DMS53 (cell line): ENCODE data around the gene SAMD4A.
"Not testable (repeated sequence)": the region's sequence is repeated elsewhere in the genome, so short reads cannot be mapped to it uniquely, and the experiment has no call there.

Source experiments
- DNase-seq: peaks from one replicate; lab custom pipeline; 2025; lab: John Stamatoyannopoulos, UW

SAMD4A gene

DNA sequence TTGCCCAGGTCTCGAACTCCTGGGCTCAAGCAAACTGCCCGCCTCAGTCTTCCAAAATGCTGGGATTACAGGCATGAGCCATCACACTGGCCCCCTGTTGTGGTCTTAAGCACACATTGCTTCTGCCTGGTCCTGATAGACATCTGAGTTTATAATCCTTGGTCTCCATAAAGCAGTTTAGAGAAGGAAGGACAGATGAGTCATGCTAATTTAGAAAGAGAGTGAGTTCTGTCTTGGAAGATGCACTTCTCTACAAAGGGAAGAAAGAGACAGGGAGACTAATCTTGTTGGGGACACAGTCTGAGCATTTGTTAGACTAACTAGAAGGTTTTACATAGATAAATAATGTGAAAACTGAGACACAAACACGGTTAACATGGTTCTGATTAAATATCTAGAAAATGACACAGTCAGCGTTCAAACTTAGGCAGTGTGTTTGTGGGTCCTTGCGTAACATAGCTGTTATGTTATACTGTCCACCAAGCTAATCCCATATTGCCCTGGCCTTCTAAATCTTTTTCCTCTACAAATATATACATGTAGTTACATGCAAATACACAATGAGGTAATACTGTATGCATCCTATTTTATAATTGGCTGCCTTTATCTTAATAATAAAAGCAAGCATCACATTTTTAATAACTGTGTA, 31.0 kb downstream of the SAMD4A start:
- DNase-seq: no peak

DNA sequence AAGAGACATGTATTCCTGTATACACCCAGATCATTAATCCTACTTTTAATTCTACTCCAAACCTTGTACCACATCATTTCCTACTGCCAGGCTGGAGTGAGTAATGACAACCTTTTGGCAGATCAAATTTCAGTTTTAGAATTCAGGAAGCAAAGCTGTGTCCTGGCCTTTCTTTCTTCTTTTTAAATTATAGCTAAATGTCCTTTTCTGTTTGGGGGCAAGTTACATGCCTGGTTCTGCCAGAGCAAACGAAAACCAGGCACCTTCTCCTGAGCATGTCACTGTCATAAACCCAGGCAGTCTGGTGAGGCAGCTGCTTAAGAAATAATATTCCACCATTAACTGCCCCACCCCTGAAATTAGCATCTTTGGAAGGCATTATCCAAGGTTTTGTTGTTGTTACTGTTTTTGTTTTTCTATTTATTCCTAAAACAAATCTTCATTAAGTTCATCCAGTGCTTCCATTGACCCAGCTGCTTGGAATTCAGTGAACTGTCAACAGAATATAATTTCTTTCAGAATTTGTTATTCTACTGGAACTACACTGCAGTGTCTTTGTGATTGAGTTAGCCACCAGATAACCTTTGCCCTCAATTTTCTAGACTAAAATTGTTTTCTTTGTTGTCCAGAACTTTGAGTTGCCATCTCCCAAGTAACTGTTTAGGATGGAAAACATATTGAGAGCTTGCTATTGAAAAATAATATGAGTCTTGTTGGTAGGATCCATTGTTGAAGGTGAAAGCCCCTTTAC, 33.2 kb downstream of the SAMD4A start:
- DNase-seq: no peak

DNA sequence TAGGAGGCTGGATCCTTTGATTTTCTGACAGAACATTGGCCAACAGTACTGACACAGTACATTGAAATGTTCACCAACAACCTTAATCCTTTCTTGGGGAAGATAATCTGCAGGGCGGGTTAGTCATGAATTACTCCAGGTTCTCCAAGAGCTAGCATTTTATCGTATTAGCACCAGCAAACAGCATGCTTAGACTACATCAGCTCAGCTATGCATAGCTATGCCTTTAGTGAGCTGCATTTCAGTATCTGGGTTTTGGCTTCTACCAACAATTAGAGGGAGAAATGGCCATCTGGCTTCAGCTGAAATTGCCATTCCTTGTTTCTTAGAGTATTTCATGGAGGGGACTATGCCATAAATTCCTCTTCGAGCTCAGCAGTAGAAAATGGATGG, 33.8 kb downstream of the SAMD4A start:
- no peak for DNase-seq

DNA sequence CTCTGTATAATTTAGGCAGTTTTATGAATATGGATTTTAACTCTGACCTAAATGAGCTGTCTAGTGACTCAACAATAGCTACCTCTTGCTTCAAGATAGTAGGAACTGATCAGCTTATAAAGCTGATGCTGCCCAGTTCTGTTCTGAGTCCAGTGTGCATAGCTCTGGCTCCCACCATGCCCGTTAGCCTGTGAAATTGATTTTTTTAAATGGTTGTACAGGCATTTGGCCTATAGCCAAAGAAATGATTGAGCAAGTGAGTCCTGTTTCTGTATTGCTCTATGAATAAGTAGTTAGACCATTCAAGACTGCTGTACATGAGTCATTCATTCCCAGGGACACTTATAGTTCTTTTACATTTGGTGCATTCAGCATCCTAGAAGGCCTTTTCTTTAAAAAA, 36.4 kb downstream of the SAMD4A start:
- no peak for DNase-seq

DNA sequence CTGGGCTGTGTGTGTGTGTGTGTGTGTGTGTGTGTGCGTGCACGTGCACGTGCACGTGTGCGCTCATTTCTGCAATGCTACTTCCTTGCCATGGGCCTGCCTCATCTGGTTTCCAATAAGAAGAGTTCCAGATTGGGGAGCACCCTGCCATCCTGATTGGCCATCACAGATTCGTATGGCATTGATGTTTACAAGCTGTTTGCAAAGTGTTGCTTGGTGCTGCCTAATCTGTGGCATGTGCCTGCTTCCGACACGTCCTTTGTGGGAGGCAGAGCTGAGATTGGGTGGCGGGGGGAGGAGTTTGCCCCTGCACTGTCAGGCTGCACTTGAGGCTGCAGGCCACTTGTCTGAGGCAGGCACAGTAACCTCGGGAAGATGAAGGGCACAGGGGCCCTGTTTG, 39.2 kb downstream of the SAMD4A start:
- DNase-seq: no peak

DNA sequence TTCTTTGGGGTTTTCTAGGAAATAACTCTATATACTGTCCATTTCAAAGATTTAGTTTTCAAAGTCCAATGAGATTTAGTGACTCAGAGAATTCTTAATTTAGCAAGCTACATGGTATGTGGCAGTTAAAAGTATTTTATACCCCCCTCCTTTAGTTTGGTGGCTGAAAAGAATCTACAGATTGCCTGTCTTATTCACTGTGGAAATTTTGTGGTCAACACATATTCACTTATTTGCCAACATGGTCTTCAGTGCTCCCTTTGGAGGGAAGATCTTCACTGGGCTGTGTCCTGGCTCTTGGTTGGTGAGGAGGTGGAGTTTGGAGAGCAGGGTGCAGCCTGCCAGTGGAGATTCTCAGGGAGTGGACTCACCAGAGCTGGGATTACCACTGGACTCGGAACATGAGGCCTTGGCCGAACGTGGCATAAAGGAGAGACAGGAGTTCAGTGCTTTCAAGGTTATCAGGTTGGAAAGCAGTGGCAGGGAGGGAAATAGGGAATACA, 39.8 kb downstream of the SAMD4A start:
- DNase-seq: no peak

DNA sequence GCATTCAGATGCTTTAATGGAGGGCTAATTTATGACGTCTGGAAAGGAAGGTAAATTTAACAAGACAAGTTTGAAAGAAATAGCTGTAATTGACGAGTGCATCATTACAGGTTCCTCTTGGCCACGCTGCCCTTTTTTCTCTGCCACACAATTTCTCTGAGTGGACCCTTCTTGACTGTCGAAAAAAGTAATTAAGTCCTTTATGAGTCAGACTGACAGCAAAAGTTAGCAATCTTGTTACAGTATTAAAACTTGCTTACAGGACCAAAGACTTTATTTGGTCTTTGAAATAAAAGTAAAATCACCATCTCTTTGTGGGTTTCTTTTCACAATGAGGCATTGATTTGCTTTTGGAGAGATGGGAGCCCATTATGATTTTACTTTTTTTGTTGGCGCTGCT, 42.6 kb downstream of the SAMD4A start:
- no peak for DNase-seq

DNA sequence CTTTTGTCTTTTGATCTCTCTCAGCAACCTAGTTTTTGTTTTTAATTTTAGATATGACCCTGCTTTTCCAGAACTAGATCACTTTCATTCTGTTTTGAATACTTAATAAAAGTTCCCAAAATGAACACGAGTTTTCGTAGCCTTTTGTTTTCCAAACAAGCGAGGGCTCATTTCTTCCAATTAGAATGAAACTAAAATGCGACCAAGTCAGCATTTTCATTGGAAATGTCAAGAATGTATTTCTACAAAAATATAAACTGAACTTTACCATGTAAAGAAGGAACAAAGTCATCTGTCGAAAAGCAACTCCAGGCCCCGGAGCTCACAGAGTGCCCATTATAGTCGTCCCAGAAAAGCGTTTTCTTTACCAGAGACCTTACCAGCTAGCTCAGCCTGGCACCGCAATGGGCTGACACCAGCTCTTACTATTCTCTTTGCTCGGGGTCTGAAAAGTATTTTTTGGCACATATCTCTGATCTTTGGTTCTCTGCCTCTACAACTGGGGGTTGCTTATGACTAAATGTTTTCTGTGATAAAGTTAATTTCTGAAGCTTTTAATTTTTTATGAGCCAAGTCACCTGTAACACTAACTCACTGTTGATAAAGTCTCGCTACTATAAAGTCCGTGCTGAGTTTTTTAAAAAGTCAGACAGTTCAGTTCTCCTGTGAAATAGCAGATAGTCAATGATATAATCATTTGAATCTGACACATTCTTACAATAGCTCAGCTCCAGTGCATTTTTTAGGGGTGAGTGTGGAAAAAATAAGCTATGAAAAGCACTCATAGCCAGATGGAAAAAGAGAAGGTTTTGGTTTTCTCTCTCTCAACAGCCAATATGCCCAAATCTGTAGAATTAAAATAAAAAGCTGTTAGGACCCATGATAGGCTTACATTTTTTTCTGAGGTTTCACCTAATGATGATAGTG, 43.4 kb downstream of the SAMD4A start:
- DNase-seq: no peak

DNA sequence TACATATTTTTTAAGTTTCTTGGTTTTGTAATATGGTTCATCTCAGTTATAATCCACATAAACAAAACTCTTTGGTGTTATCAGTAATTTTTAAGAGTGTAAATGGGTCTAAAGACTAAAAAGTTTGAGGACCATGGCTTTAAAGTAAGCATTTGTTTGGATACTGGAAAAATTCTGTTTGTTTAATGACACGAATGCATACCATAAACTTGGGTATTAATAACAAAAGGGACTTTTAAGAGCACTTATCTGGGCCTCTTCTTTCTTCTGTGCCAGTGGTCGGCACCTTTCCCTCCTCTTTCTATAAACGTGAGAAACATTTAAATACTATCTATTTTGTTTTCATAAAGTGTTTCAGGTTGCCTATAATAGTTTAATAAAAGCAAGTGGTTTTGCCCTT, 47.4 kb downstream of the SAMD4A start:
- peak; percentile 19 for DNase-seq

DNA sequence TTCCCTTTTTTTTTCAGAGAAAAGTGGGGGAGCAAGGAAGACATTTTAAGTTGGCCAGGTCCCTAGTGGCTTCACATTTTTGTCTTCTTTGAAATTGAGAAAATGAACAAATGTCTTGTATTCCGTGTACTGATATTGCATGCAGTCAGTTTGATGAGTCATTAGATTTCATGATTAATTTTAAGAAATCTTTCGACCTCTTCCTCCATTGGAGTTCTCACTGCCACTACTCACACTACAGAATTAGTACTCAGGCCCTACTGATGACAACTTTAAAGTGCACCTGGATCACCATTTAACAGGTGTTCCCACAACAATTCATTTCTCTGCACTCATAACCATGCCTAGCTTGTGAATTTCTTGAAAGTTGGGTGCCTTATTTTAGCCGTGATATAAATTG, 50.5 kb downstream of the SAMD4A start:
- DNase-seq: no peak

DNA sequence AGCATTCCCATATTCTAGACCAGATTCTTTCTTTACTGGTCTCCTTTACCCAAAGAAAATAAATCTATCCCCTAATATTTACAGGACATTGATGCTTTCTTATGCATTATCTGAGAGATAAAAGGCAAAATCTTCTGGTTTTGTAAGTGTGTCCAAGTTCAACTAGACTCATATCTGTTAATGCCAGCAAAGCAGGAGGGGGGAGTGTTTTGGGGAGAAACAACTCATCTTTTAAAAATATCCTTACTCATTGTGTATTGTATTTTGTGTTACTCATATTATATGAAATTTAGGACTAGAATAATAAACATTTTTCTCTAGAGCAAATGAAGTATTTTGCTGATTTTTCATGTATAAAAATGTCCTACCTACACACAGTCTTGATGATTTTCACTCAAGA, 54.8 kb downstream of the SAMD4A start:
- no peak for DNase-seq

DNA sequence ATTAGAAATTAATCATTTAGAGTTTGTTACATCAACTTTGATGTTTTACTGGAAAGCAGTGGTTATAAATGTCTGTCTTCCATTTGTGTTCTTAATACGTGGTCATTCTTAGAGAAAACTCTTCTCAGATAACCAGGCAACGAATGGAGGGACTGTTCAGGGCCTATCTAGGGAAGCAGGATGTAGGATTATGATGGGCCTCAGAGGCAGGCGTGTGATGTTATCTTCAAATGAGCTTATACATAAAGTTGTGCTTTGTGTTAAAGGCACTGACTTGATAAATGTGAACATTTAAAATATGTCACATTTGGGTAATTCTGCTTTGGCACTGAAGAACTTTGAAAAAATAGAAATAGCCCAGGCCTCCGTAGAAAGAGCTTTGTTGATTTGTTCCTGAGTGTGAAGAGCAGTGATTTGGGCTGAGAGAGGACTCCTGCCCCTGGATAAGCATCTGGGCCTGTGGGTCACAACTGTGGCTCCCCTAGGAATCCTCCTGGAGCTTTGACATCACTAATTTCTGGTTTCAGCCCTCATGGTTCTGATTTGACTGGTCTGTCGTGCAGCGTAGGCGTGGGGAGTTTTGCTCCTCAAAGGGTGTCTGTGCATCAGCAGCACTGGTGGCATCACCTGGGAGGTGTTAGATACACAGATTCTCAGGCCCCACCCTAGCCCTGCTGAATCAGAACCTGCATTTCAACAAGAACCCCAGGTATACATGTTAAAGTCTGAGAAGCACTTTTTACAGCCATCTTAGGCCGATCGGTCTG, 55.4 kb downstream of the SAMD4A start:
- no peak for DNase-seq

DNA sequence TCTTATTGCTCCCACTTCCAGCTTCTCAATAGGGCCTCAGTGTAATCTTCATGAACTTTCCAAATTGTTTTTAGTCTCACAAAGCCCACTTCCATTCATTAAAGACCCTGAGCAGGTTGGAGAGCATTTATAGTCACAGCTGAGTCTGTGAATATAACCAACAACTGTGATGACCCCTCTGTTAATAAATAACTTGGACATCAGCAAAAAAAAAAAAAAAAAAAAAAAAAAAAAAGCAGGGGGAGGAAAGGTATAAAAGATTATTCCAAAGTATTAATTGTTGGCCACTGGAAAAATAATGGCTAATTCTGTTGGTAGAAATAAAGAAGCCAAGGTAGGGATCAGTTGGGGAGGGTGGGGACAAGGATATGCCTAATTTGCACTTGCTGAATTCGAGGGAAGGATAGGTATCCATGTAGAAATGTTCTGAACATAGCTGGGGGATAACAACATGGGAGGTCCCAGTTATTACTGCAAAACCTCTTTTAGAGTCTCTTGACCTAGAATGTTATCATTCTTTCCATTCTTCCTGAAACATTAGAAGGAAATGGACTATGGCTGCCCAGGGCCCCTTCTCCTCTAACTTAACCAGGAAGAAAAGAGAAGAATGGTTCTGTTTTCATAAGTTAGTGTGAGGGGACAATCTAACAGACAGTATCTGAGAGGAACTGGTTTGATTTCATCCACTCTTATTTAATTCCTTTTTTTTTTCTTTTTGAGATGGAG, 56.5 kb downstream of the SAMD4A start:
- DNase-seq: no peak

DNA sequence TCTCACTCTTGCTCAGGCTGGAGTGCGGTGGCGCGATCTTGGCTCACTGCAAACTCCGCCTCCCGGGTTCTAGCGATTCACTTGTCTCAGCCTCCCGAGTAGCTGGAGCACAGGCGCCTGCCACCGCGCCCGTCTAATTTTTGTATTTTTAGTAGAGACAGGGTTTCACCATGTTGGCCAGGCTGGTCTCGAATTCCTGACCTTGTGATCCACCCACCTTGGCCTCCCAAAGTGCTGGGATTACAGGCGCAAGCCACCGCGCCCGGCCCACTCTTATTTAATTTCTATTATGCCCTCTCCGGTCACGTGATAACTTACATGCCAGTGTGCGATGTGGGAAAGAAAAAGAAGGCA, 57.1 kb downstream of the SAMD4A start:
- not testable (repeated sequence) for DNase-seq

DNA sequence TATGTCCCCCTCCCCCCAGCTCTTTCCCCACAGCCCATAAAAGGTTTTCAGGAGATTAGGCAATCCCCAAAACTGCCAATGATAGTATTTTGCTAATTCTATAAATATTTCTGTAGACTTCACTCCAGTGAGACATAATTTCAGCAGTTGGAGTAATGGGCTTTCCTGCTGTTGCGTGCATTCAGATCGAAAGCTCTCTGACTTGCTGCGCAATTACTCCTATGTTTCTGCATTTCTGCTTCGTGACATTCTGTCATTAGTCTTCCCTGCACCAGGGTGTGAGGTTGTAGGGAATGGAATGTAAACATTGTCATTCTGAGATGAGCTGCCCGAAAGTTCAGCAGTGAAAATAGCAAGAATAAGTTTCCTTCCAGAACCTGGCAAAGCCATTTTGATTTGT, 58.2 kb downstream of the SAMD4A start:
- DNase-seq: no peak

DNA sequence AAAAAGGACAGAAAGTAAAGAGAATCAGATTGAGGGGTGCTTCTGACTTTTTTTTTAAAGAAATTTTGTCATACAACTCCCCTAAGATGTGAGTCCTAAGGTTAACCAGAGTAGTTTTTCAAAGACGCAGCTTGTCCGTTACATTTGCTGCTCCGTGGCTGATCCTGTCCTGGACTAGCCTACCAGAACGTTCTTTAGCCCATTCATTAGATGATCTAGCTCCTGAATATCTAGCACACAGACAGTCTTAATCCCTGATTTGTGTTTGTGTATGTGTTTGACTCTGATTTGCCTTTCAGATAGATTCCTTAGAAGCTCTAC, 60.3 kb downstream of the SAMD4A start:
- DNase-seq: no peak

DNA sequence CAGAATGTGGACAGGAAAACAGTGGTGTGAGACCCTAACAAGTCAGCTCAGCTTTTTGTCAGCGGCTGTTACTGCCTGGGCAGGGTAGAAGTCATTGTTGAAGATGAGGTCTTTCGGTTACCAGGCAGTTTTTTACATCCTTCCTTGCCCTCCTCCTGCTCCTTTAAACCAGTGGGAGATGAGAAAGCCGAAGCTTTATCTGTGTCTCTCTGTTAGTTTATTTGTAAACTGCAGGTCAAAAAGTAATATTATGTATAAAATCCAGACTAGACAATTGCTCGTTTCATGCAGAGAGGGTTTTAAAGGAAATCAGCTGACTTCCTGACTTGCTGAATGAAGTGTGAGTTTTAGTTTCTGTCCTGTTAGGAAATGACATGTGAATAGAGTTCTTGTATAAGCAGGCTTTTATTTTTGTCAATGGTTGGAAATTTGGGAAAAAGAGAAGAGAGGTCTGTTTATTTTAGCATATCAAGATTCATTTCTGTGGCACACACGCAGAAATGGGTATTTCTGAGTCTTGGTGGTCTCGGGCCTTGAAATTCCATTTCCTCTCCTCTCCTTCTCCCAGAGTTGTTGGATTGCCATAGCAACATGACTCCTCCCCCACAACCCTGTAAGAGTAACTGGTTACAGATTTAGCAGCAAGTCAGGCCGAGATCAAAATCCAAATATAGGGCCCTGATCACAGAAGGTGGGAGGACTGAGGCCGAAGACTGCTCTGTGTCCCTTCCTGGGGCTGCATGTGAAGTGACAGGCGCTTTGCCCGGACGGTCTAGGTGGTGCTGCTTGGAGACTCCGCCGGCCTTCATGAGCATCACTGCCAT, 60.8 kb downstream of the SAMD4A start:
- no peak for DNase-seq

DNA sequence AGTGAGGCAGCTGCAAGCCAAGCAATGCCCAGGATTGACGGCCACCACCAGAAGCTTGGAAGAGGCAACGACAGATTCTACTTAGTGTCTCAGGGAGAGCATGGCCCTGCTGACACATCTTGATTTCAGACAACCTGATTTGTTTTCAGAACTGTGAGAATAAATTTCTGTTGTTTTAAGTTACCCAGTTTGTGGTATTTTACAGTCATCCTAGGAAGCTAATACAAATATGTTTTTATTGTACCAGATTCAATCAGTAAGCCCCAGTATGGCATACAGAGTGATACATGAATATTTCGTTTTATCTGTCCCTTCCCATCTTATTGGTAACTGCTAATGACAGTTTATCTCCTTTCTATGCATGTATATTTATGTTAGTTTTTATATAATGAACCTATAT, 62.3 kb downstream of the SAMD4A start:
- no peak for DNase-seq

DNA sequence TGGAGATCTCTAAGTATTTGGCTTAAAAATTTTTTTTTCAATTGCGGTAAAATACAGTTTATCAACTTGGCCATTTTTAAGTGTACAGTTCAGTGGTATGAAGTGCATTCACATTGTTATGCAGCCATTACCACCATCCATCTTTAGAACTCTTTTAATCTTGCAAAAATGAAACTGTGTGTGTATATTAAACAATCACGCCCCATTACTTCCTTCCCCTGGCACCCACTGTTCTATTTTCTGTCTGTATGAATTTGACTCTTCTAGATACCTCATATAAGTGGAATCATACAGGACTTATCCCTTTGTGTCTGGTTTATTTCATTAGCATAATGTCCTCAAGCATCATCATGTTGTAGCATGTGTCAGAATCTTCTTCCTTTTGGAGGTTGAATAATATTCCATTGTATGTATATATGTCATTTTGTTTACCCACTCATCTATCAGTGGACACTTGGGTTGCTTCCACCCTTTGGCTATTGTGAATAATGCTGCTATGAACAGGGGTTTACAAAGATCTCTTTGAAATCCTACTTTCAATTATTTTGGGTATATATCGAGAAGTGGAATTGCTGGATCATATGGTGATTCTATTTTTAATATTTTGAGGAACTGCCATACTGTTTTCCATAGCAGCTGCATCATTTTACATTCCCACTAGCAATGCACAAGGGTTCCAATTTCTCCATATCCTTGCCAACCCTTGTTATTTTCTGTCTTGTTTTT, 62.9 kb downstream of the SAMD4A start:
- no peak for DNase-seq

DNA sequence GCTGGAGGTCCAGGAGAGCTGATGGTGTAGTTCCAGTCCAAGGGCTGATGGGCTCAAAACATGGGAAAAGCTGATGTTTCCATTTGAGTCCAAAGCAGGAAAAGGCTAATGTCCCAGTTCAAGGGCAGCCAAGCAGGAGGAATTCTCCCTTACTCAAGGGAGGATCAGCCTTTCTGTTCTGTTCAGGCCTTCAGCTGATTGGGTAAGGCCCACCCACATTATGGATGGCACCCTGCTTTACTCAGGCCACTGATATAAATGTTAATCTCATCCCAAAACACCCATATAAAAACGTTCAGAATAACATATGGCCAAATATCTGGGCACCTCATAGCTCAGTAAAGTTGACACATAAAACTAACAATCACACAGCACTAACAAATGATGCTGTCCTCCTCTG, 64.1 kb downstream of the SAMD4A start:
- DNase-seq: no peak
